K562 (cell line): ENCODE results near the gene CTDSP2. TPM values are rescaled to one million over a fixed set of nuclear protein-coding genes. Genes with fewer than 3 reads are reported as not detected.
A peak's percentile ranks its signal among the peaks of the same experiment; 100 is the strongest.

ENCODE experiments used
- ATAC-seq: fragments of 200-7000 bp; cut with Tn5 transposase; 3 replicates; pipeline ENCODE4 v1.9.1; 2020; ENCODE audit warnings: moderate library complexity
- BruUV-seq: library from RNA; stranded (reverse); fragments of 400-500 nt; replicated peaks from 2 replicates; lab custom pipeline; 2021; lab: Mats Ljungman, UMichigan
- CTCF ChIA-PET: fragments of 300-600 bp; formaldehyde crosslinking; extraction: SDS; loops from one replicate; lab custom pipeline; 2021; ENCODE audit warnings: low intra/inter-chr PET ratio; lab: Yijun Ruan, JAX
- POLR2A ChIA-PET: fragments of 300-600, 350-650 bp; sonication (Branson Sonifier 250); formaldehyde crosslinking; extraction: SDS; loops from one replicate; lab custom pipeline; 2021; ENCODE audit warnings: antibody characterized with exemption, inconsistent platforms; lab: Yijun Ruan, JAX
- DNase-seq, 4 experiments: peaks; one replicate each; pipeline versions ENCODE4 v3.0.0 to v3.0.0-alpha.2; 2011 to 2018; ENCODE audit warnings: low spot score in 3 of 4, mixed read lengths in 3 of 4; ENCODE audit errors: extremely low read depth in 1 of 4
- FAIRE-seq: peaks from 2 replicates; lab custom pipeline; 2011; peaks lifted over from hg19 to GRCh38; lab: Jason Lieb, UNC
- H2AFZ ChIP-seq: 2 replicates; pipeline ENCODE4 v1.6.0; 2011; ENCODE audit warnings: low read depth, low read length, control low read depth, inconsistent platforms
- H3K27ac ChIP-seq: fragments of 200-600 bp; 3 replicates; pipeline ENCODE4 v1.8.0; 2011; ENCODE audit warnings: low read depth, mild to moderate bottlenecking, control low read depth, inconsistent platforms, low read length, moderate library complexity, mixed read lengths; ENCODE audit errors: extremely low read depth
- H3K27me3 ChIP-seq, 2 experiments: fragments of 300-600 bp in 1 of 2; 2 replicates in 1 of 2; 3 replicates in 1 of 2; pipeline versions ENCODE4 v1.6.0 to v1.8.0; 2011; ENCODE audit warnings: inconsistent platforms in 2 of 2, low read length in 2 of 2, mild to moderate bottlenecking in 1 of 2, mixed read lengths in 1 of 2, moderate library complexity in 1 of 2; ENCODE audit not compliant: control insufficient read depth in 2 of 2, insufficient read depth in 2 of 2
- H3K36me3 ChIP-seq: fragments of 300-600 bp; 3 replicates; pipeline ENCODE4 v1.8.0; 2011; ENCODE audit warnings: mild to moderate bottlenecking, low read length, inconsistent platforms; ENCODE audit not compliant: control insufficient read depth, insufficient read depth
- H3K4me1 ChIP-seq, 2 experiments: fragments of 200-600 bp in 1 of 2; replicated peaks in 1 of 2; 2 replicates in 1 of 2; 3 replicates in 1 of 2; pipeline versions ENCODE4 v1.5.1 to v1.8.0; 2011; ENCODE audit warnings: inconsistent platforms in 2 of 2, low read length in 2 of 2, mild to moderate bottlenecking in 1 of 2, mixed read lengths in 1 of 2, moderate library complexity in 1 of 2; ENCODE audit not compliant: control insufficient read depth in 2 of 2, insufficient read depth in 2 of 2
- H3K4me2 ChIP-seq: 2 replicates; pipeline ENCODE4 v1.6.1; 2011; ENCODE audit warnings: low read length, control low read depth, inconsistent platforms, mixed read lengths; ENCODE audit not compliant: insufficient read depth
- H3K4me3 ChIP-seq: fragments of 200-600 bp; sonication (generic), shearing (Covaris generic); 2 replicates; pipeline ENCODE4 v1.5.1; 2016; ENCODE audit warnings: control low read depth, inconsistent platforms
- H3K79me2 ChIP-seq: fragments of 200-600 bp; 3 replicates; pipeline ENCODE4 v1.8.0; 2011; ENCODE audit warnings: low read length, inconsistent platforms; ENCODE audit not compliant: control insufficient read depth, insufficient read depth
- H3K9ac ChIP-seq, 2 experiments: 2 replicates each; pipeline versions ENCODE4 v1.6.0 to v1.6.1; 2011; ENCODE audit warnings: low read depth in 2 of 2, low read length in 2 of 2, control low read depth in 1 of 2, inconsistent platforms in 1 of 2, mild to moderate bottlenecking in 1 of 2, mixed read lengths in 1 of 2; ENCODE audit not compliant: insufficient read depth in 1 of 2
- H3K9me1 ChIP-seq: one replicate; pipeline ENCODE4 v1.6.0; 2011; ENCODE audit warnings: inconsistent platforms, mild to moderate bottlenecking, low read length, moderate library complexity; ENCODE audit not compliant: control insufficient read depth, insufficient read depth
- H3K9me3 ChIP-seq: replicated peaks from 2 replicates; pipeline ENCODE4 v1.5.1; 2011; ENCODE audit warnings: low read depth, low read length, inconsistent platforms; ENCODE audit not compliant: control insufficient read depth, insufficient read depth
- H4K20me1 ChIP-seq: replicated peaks from 2 replicates; pipeline ENCODE4 v1.6.1; 2011; ENCODE audit warnings: low read length, inconsistent platforms, mixed read lengths; ENCODE audit not compliant: control insufficient read depth, insufficient read depth
- ARID3B ChIP-seq: fragments of 250-450 bp; sonication (Bioruptor Pico); IDR thresholded peaks from 2 replicates; pipeline ENCODE4 v1.4.0; 2020; ENCODE audit warnings: borderline replicate concordance
- ATF7 ChIP-seq: fragments of 450-650 bp; IDR thresholded peaks from 2 replicates; pipeline ENCODE4 v1.7.1; 2014; ENCODE audit warnings: mild to moderate bottlenecking, moderate library complexity
- BRF2 ChIP-seq: IDR thresholded peaks from 3 replicates; pipeline ENCODE4 v1.6.1; 2011; ENCODE audit warnings: borderline replicate concordance, mild to moderate bottlenecking; ENCODE audit not compliant: insufficient read length, insufficient read depth
- CBX5 ChIP-seq: IDR thresholded peaks from 2 replicates; pipeline ENCODE4 v1.6.1; 2014; ENCODE audit warnings: low read depth, borderline replicate concordance
- CHAMP1 ChIP-seq: fragments of 450-650 bp; IDR thresholded peaks from 2 replicates; pipeline ENCODE4 v1.6.1; 2016; ENCODE audit warnings: mild to moderate bottlenecking
- EZH2 ChIP-seq: IDR thresholded peaks from 2 replicates; pipeline ENCODE4 v1.6.1; 2012; ENCODE audit warnings: low read depth, mild to moderate bottlenecking, inconsistent platforms, low read length, borderline replicate concordance
- KAT7 ChIP-seq: sonication (generic); formaldehyde crosslinking; IDR thresholded peaks from 2 replicates; pipeline ENCODE4 v1.8.0; 2022; ENCODE audit warnings: missing genetic modification reagents, mild to moderate bottlenecking, borderline replicate concordance
- MEIS2 ChIP-seq: fragments of 450-650 bp; IDR thresholded peaks from 2 replicates; pipeline ENCODE4 v1.6.1; 2014; ENCODE audit warnings: mild to moderate bottlenecking; ENCODE audit not compliant: partially characterized antibody
- ZBTB9 ChIP-seq: fragments of 450-650 bp; formaldehyde crosslinking; IDR thresholded peaks from 2 replicates; pipeline ENCODE4 v1.4.0; 2020; ENCODE audit warnings: mild to moderate bottlenecking, moderate library complexity
- WGBS: fragments of 100-300 bp; shearing (Covaris generic); methylation state at CpG from one replicate; pipeline ENCODE4 v1.1.6; 2016; ENCODE audit warnings: low coverage, mixed read lengths; ENCODE audit not compliant: insufficient coverage; ENCODE audit errors: missing lambda C conversion rate; 5-methylcytosine and 5-hydroxymethylcytosine counted together
- in situ Hi-C: fragments of 300-500 bp; cut with MboI; formaldehyde crosslinking; loops from 4 replicates; pipeline ENCODE4 v1.15.0; 2018; ENCODE audit warnings: inconsistent platforms, mixed read lengths
- intact Hi-C: fragments of 100-400 bp; cut with micrococcal nuclease; formaldehyde crosslinking; loops from 2 replicates; pipeline ENCODE4 v1.14.2; 2022
- polyA plus RNA-seq, 8 experiments: library from polyadenylated mRNA; depleted of rRNA in 4 of 8; stranded (reverse) in 5 of 8; unstranded in 3 of 8; fragments of >200 nt; fragmentation: Nextera tagmentation in 2 of 8; fragmentation: Illumina TruSeq in 1 of 8; extraction: Ambion mirVana in 2 of 8; extraction: Trizol in 1 of 8; gene quantifications; 2 replicates each; pipeline versions ENCODE4 v1.2.1 to v1.2.3, GENCODE V29; 2011 to 2014; ENCODE audit warnings: inconsistent platforms in 1 of 8, missing spikeins in 1 of 8
- total RNA-seq, 7 experiments: library from RNA; depleted of rRNA in 6 of 7; stranded (reverse); fragments of >200 nt in 6 of 7; fragmentation: Illumina TruSeq in 2 of 7; extraction: Trizol in 2 of 7; gene quantifications; 2 replicates each; pipeline versions ENCODE4 v1.2.1 to v1.2.3, GENCODE V29; 2011 to 2021; ENCODE audit warnings: low replicate concordance in 1 of 7

The CTDSP2 gene
- total and polyA plus RNA-seq, 9 of the 15 experiments (the other 6 are each of a cell fraction or from before 2014, with no cell fraction given): 20.4 to 108 (median 47.7) TPM

GRCh38 chr12:57802607-57803006 is 43.9 kb downstream of the CTDSP2 start:
- H3K9me3 ChIP-seq: no peaks in the 10 kb centered on the region
- ChIA-PET POLR2A (interaction anchor here (0.6 to 2.5 kb wide), 6 partner anchors 9 to 204 kb away, joined by 3 to 7 read pairs (median 4); partner anchors contain the start of gene AVIL), CTCF (interaction anchor here (0.7 to 2.7 kb wide), 2 partner anchors 101 to 103 kb away, joined by 3 to 23 read pairs; no protein-coding TSS in a partner anchor)
- no peak overlapping the region for H3K4me2 ChIP-seq
- no peak overlapping the region for H3K4me3 ChIP-seq
- DNase-seq (no peak), ATAC-seq (no peak), FAIRE-seq (no peak)
- WGBS: 50% methylated on average over 1 of the region's 1 CpG
- peaks cover 38% of the 10 kb centered on the region for H3K36me3 ChIP-seq
- H3K4me1 ChIP-seq: no peaks in the 10 kb centered on the region
- H3K27me3 ChIP-seq: no peaks in the 10 kb centered on the region
- no peaks in the 10 kb centered on the region for H3K79me2 ChIP-seq
- no TSS peak for BruUV-seq
- H3K27ac ChIP-seq: no peak overlapping the region
- intact Hi-C loops: loop anchor here (1.0 kb wide), 1 partner anchor 103 kb away; no protein-coding TSS in a partner anchor
- no peaks in the 10 kb centered on the region for H4K20me1 ChIP-seq
- TF ChIP-seq KAT7: no peak
- peak; percentile 5 for TF ChIP-seq MEIS2
- no peak for TF ChIP-seq CBX5
- no peak overlapping the region for H2AFZ ChIP-seq
- no peaks in the 10 kb centered on the region for H3K9me1 ChIP-seq
- in situ Hi-C loops: no loop called here
- H3K9ac ChIP-seq: no peak overlapping the region

- POLR2A ChIA-PET: interaction anchor here (1.0 to 3.4 kb wide), 3 partner anchors 9 to 18 kb away, joined by 5 to 21 read pairs (median 5); no protein-coding TSS in a partner anchor
- no peak for TF ChIP-seq EZH2
- no peak for TF ChIP-seq ARID3B (CRISPR knock-in tag)
- no peak for TF ChIP-seq ZBTB9 (CRISPR knock-in tag)
- no peak for TF ChIP-seq CHAMP1
- no peak for TF ChIP-seq BRF2
- TF ChIP-seq ATF7: no peak
Observed at GRCh38 chr12:57800965-57801364, 45.6 kb downstream of the CTDSP2 start.

More at GRCh38 chr12:57800965-57801364, 45.6 kb downstream of the CTDSP2 start:
- in situ Hi-C loops: no loop called here
- no peak overlapping the region for H3K27ac ChIP-seq
- no peaks in the 10 kb centered on the region for H3K9me3 ChIP-seq
- no TSS peak for BruUV-seq
- no peaks in the 10 kb centered on the region for H4K20me1 ChIP-seq
- H3K9ac ChIP-seq: no peak overlapping the region
- CTCF ChIA-PET: no interaction called here
- no peaks in the 10 kb centered on the region for H3K79me2 ChIP-seq
- H3K4me1 ChIP-seq: no peaks in the 10 kb centered on the region
- FAIRE-seq (no peak), DNase-seq (no peak), ATAC-seq (no peak)
- H3K9me1 ChIP-seq: no peaks in the 10 kb centered on the region
- H3K4me3 ChIP-seq: no peak overlapping the region
- 94% methylated on average over 3 of the region's 3 CpGs for WGBS
- intact Hi-C loops: no loop called here
- H2AFZ ChIP-seq: no peak overlapping the region
- H3K27me3 ChIP-seq: no peaks in the 10 kb centered on the region
- no peak overlapping the region for H3K4me2 ChIP-seq
- peaks cover 50% of the 10 kb centered on the region for H3K36me3 ChIP-seq
